Cardiac fibroblast (primary cell): ENCODE data around the gene FGD1.

Experiments
- DNase-seq, 2 donors: peaks; one replicate each; pipeline versions ENCODE4 v3.0.0 to v3.0.0-alpha.2; 2010; ENCODE audit warnings: low read depth in 2 of 2
- H3K4me3 ChIP-seq, 2 donors: replicated peaks in 1 of 2; 1 replicate in 1 of 2; 2 replicates in 1 of 2; pipeline ENCODE4 v1.5.1; 2011; ENCODE audit warnings: low read depth in 2 of 2, low read length in 2 of 2, mild to moderate bottlenecking in 2 of 2, moderate library complexity in 1 of 2
- CTCF ChIP-seq: IDR thresholded peaks from one replicate; pipeline ENCODE4 v1.5.1; 2011; ENCODE audit warnings: low read depth, mild to moderate bottlenecking, low read length, inconsistent platforms

FGD1 gene

GRCh38 chrX:54419559-54420302 lies 76.3 kb downstream of the FGD1 start:
- TF ChIP-seq CTCF: no peak
- H3K4me3 ChIP-seq: no peak overlapping the region
- no peak for DNase-seq

DNA sequence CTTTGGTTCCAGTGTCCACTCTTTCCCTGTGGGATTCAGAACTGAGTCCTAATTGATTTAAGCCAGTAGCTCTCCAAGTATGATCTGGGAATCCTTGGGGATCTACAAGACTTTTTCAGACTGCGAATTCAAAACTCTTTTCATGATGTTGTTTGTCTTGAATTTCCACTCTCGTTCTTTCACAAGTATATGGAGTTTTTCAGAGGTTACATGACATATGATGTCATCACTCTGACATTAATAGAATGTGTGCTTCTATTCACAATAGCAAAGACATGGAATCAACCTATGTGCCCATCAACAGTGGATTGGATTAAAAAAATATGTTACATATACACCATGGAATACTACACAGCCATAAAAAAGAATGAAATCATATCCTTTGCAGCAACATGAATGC lies 79.1 kb downstream of the FGD1 start:
- no peak for TF ChIP-seq CTCF
- H3K4me3 ChIP-seq: no peak overlapping the region
- DNase-seq: no peak

DNA sequence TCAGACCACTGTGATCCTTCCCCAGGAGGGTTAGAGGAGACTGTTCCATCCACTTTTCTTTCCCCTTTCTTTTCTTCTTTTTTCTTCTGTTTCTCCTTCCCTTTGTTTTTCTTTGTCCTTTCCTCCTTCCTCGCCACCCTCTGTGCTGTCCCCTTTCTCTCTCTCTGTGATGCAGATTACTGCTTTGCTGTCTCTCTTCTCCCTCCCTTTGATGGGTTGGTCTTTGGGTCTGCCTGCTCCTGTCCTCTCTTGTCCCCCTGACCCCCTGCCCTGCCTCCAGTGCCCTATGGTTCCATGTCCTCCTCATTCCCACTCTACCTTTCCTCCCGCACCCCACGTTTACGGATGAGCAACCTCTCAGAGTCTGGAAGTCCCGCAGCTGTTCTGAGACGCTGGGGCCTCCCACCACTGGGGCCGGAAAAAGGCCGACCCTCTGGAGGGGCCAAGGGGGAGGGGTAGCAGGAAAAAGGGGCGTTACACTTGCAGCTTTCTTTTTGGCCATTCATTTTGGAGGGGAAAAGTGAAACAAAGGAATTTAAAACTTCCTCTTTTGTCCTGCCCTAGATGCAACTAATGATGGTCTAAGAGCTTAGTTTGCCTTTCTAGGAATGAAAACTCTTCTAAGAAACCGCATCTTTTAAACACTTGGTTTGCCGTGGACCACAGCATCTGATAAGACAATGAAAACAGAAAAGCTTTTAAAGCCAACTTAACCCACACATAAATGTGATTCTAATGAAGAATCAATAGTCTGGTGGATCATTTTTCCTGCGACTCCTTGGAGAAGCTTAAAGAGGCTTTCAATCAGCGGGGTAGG lies 80.3 kb downstream of the FGD1 start:
- H3K4me3 ChIP-seq: no peak overlapping the region
- no peak for DNase-seq
- no peak for TF ChIP-seq CTCF

GRCh38 chrX:54413753-54414152 lies 82.3 kb downstream of the FGD1 start:
- no peak overlapping the region for H3K4me3 ChIP-seq
- no peak for TF ChIP-seq CTCF
- peak; percentile 4 to 33 for DNase-seq

- no peak overlapping the region for H3K4me3 ChIP-seq
- TF ChIP-seq CTCF: no peak
- no peak for DNase-seq
These were observed 84.3 kb downstream of the FGD1 start for GRCh38 chrX:54411732-54412131.

DNA sequence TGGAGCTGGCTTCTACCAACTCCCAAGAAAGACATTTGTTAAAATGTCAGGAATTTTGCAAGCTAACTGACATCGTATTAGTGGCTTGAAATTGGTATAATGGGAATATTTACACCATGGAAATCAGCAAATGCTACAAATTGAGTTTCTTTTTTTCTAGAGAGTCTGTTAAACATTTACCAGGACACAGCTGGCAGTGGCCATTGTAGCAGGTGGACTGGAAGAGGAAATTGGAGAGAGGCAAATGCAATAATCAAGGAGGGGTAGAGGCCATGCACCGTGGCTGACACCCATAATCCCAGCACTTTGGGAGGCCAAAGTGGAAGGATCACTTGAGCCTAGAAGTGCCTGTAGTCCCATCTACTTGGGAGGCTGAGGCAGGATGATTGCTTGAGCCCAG lies 88.8 kb downstream of the FGD1 start:
- no peak for DNase-seq
- TF ChIP-seq CTCF: no peak
- H3K4me3 ChIP-seq: no peak overlapping the region
